ENCODE data around the gene DDX18. TPM values are rescaled to one million over a fixed set of nuclear protein-coding genes. Genes with fewer than 3 reads are reported as not detected.
"Not testable (repeated sequence)": the region's sequence is repeated elsewhere in the genome, so short reads cannot be mapped to it uniquely, and the experiment has no call there.

DDX18 gene
- total and polyA plus RNA-seq, 8 donors = 11.0 to 28.0 (median 19.2) TPM

- H3K27me3 ChIP-seq = no peaks in the 10 kb centered on the region
- FAIRE-seq (no peak), ATAC-seq (no peak), DNase-seq (no peak)
- TF ChIP-seq CTCF (IDR thresholded peaks at IDR 0.05) = no peak
- 90 to 93% methylated on average over 3 of the region's 3 CpGs for WGBS, 2 donors
- H3K27ac ChIP-seq = no peak overlapping the region
- no peaks in the 10 kb centered on the region for H3K9me3 ChIP-seq
- intact Hi-C loops (cut with DNase I) = no loop called here
- peaks cover 15 to 19% (median 18%) of the 10 kb centered on the region in 3 donors for H3K4me1 ChIP-seq
- H3K36me3 ChIP-seq = peaks cover 0 to 52% (median 23%) of the 10 kb centered on the region in 3 donors
- H3K4me3 ChIP-seq = no peak overlapping the region
Observed at GRCh38 chr2:117818921-117819320, 4.4 kb downstream of the DDX18 start.

DNA sequence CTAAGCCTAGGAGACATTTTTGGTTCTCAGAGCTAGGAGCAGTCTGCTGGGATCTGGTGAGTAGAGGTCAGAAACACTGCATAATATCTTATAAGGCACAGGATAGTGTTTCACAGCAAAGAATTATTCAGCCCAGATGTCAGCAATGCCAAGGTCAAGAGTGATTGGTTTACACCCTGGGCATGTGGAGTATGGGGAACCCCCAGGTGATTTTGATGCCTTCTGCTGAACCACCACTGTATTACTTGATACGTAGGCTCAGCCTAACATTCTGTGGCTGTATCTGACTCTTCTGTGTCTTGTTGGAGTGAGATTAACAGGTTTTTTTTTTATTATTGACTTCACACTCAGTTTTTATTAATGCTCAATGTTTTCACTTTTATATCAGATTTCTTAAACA is 6.0 kb downstream of the DDX18 start:
- no peaks in the 10 kb centered on the region for H3K9me3 ChIP-seq
- no peaks in the 10 kb centered on the region for H3K27me3 ChIP-seq
- FAIRE-seq (no peak), DNase-seq (no peak), ATAC-seq (no peak)
- 84 to 89% methylated on average over 1 of the region's 1 CpG for WGBS, 2 donors
- H3K4me3 ChIP-seq = no peak overlapping the region
- peaks cover 12 to 67% (median 38%) of the 10 kb centered on the region in 3 donors for H3K36me3 ChIP-seq
- intact Hi-C loops (cut with DNase I) = no loop called here
- H3K27ac ChIP-seq = no peak overlapping the region
- H3K4me1 ChIP-seq = peaks cover 15 to 18% (median 16%) of the 10 kb centered on the region in 3 donors
- TF ChIP-seq CTCF (IDR thresholded peaks at IDR 0.05) = no peak

- no peak for FAIRE-seq
- H3K9me3 ChIP-seq = no peaks in the 10 kb centered on the region
- 92 to 93% methylated on average over 8 of the region's 8 CpGs for WGBS, 2 donors
Observed at GRCh38 chr2:117825437-117825836, 10.9 kb downstream of the DDX18 start.

DNA sequence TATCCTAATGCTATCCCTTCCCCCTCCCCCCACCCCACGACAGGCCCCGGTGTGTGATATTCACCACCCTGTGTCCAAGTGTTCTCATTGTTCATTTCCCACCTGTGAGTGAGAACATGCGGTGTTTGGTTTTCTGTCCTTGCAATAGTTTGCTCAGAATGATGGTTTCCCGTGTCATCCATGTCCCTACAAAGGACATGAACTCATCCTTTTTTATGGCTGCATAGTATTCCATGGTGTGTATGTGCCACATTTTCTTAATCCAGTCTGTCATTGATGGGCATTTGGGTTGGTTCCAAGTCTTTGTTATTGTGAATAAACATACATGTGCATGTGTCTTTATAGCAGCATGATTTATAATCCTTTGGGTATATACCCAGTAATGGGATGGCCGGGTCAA is 13.0 kb downstream of the DDX18 start:
- H3K27me3 ChIP-seq; intact Hi-C loops (cut with DNase I); H3K9me3 ChIP-seq; H3K4me1 ChIP-seq; FAIRE-seq; H3K27ac ChIP-seq; DNase-seq; ATAC-seq; H3K4me3 ChIP-seq: not testable (repeated sequence)
- 90 to 98% methylated on average over 5 of the region's 5 CpGs for WGBS, 2 donors
- peaks cover 18 to 78% (median 60%) of the 10 kb centered on the region in 3 donors for H3K36me3 ChIP-seq

More at GRCh38 chr2:117825437-117825836, 10.9 kb downstream of the DDX18 start:
- Histone ChIP-seq H3K27me3 (no peaks in the 10 kb centered on the region), H3K36me3 (peaks cover 18 to 94% (median 72%) of the 10 kb centered on the region in 3 donors), H3K4me1 (no peaks in the 10 kb centered on the region), H3K4me3 (no peak overlapping the region), H3K27ac (no peak overlapping the region)
- TF ChIP-seq CTCF (IDR thresholded peaks at IDR 0.05) = no peak
- no peak for ATAC-seq
- DNase-seq = no peak
- intact Hi-C loops (cut with DNase I) = no loop called here

GRCh38 chr2:117828870-117829269 is 14.4 kb downstream of the DDX18 start:
- Histone ChIP-seq H3K4me1 (no peaks in the 10 kb centered on the region), H3K9me3 (no peaks in the 10 kb centered on the region), H3K36me3 (peaks cover 18 to 73% (median 57%) of the 10 kb centered on the region in 3 donors), H3K27ac (no peak overlapping the region), H3K4me3 (no peak overlapping the region), H3K27me3 (no peaks in the 10 kb centered on the region)
- WGBS, 2 donors = 64% methylated on average over 2 of the region's 2 CpGs
- DNase-seq = no peak
- ATAC-seq = no peak
- TF ChIP-seq CTCF (IDR thresholded peaks at IDR 0.05) = no peak
- FAIRE-seq = no peak
- intact Hi-C loops (cut with DNase I) = no loop called here

All from pancreas (tissue), 10 donors.